ENCODE results near the gene REC114.
"Not testable (repeated sequence)": the region's sequence is repeated elsewhere in the genome, so short reads cannot be mapped to it uniquely, and the experiment has no call there.

Gene REC114

DNA sequence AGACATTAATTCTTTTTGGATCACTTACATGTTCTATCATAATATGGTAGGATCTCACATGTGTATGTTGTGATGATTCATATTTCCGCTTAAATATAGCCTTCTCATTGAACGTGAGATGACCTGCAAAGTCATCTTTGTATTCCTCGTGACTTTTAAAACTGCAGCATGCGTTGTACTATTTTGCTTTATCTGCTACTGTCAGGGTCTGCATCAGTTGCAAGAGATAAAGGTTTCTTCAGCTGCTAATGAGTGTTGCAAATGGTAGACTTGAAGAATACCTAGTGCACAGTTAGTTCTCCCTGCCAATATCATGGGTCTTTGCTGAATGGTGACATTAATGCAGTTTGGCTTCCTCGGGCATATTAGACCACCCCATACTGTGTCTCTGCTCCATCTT, 31.8 kb downstream of the REC114 start:
- no peak for TF ChIP-seq CTCF (IDR thresholded peaks at IDR 0.05; ENCODE audit: low read depth, low read length)
- DNase-seq, result no peak
- H3K4me3 ChIP-seq (ENCODE audit: low read depth, low read length), result no peak overlapping the region
- no peaks in the 10 kb centered on the region for H3K4me1 ChIP-seq
- peaks cover 16% of the 10 kb centered on the region for H3K27me3 ChIP-seq
- no peaks in the 10 kb centered on the region for H3K36me3 ChIP-seq
- H3K9me3 ChIP-seq, result no peaks in the 10 kb centered on the region

DNA sequence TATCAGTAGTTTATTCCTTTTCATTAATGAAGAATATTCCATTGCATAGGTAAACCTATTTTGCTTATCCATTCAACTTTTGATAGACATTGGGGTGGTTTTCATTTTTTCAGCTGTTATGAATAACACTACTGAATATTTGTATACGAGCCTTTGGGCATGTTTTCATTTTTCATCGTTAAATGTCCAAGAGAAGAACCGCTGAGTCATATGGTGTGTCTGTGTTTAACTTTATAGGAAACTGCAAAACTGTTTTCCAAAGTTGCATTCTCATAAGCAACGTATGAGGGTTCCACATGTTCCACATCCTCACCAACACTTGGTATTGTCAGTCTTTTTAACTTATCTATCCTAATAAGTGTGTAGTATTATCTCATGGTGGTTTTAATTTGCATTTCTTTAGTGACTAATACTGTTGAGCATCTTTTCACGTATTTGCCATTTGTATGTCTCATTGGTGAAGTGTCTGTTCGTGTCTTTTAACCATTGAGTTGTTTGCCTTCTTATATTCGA, 33.8 kb downstream of the REC114 start:
- no peaks in the 10 kb centered on the region for H3K4me1 ChIP-seq
- H3K9me3 ChIP-seq, result no peaks in the 10 kb centered on the region
- no peak for DNase-seq
- TF ChIP-seq CTCF (IDR thresholded peaks at IDR 0.05; ENCODE audit: low read depth, low read length), result no peak
- no peak overlapping the region for H3K4me3 ChIP-seq (ENCODE audit: low read depth, low read length)
- H3K36me3 ChIP-seq, result no peaks in the 10 kb centered on the region
- H3K27me3 ChIP-seq, result peaks cover 9% of the 10 kb centered on the region

DNA sequence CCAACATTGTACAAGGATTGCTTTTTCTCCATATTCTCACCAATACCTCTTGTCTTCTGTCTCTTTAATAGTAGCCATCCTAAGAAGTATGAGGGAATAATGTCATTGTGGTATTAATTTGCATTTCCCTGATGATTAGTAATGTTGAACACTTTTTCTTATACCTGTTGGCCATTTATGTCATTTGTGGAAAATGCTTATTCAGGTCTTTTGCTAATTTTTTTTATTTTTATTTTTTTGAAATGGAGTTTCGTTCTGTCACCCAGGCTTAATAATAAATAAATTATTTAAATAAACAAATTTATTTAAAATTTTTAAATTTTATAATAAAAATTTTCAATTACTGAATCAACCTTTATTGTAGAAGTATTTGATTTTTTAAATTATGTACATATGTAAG, 37.1 kb downstream of the REC114 start:
- no peak overlapping the region for H3K4me3 ChIP-seq (ENCODE audit: low read depth, low read length)
- no peak for TF ChIP-seq CTCF (IDR thresholded peaks at IDR 0.05; ENCODE audit: low read depth, low read length)
- DNase-seq, result no peak
- H3K9me3 ChIP-seq, result no peaks in the 10 kb centered on the region
- H3K27me3 ChIP-seq, result no peaks in the 10 kb centered on the region
- no peaks in the 10 kb centered on the region for H3K4me1 ChIP-seq
- no peaks in the 10 kb centered on the region for H3K36me3 ChIP-seq

DNA sequence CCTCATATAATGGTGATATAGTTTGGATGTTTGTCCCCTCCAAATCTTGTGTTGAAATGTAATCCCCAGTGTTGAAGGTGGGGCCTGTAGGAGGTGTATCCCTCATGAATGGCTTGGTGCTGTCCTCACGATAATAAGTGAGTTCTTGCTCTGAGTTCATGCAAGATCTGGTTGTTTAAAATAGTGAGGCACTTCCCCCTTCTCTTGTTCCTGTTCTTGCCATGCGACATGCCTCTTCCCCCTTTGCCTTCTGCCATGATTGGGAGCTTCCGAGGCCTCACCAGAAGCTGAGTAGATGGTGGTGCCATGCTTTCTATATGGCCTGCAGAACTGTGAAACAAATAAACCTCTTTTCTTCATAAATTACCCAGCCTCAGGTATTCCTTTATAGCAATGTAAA, 39.2 kb downstream of the REC114 start:
- TF ChIP-seq CTCF (IDR thresholded peaks at IDR 0.05; ENCODE audit: low read depth, low read length), result no peak
- H3K4me3 ChIP-seq (ENCODE audit: low read depth, low read length), result no peak overlapping the region
- no peaks in the 10 kb centered on the region for H3K9me3 ChIP-seq
- no peaks in the 10 kb centered on the region; the same call in 1 of the 2 replicates for H3K27me3 ChIP-seq
- H3K36me3 ChIP-seq, result no peaks in the 10 kb centered on the region
- no peak for DNase-seq
- H3K4me1 ChIP-seq, result no peaks in the 10 kb centered on the region

DNA sequence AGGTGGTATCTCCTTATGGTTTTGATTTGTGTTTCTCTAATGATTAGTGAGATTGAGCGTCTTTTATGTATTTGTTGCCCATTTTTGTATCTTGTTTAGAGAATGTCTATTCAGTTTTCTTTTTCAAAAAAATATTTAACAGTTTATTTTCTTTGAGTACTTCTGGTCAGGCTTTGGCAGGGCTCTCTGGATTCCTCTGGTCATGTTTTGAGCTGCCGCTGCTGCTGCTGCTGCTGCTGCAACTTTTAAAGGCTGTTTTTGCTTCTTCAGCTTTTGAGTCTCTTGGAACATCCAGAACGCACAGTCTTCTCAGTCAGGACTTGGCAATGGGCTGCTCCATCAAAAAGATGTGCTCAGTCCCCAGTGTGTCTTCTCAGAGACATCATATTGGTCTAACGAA, 40.1 kb downstream of the REC114 start:
- TF ChIP-seq CTCF (IDR thresholded peaks at IDR 0.05; ENCODE audit: low read depth, low read length), result no peak
- Histone ChIP-seq H3K36me3 (no peaks in the 10 kb centered on the region), H3K4me3 (ENCODE audit: low read depth, low read length) (no peak overlapping the region), H3K9me3 (no peaks in the 10 kb centered on the region), H3K27me3 (no peaks in the 10 kb centered on the region; the same call in 1 of the 2 replicates), H3K4me1 (no peaks in the 10 kb centered on the region)
- DNase-seq, result no peak

DNA sequence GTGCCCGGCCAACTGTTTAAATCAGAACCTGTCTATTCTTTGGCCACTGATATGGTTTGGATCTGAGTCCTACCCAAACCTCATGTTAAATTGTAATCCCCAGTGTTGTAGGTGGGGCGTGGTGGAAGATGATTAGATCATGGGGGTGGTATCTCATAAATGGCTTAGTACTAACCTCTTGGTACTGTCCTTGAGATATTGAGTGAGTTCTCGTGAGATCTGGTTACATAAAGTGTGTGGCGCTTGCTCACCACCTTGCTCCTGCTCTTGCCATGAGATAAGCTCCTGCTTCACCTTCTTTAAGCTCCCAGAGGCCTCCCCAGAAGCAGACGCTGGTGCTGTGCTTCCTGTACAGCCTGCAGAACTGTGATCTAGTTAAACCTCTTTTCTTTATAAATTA, 42.4 kb downstream of the REC114 start:
- no peak for DNase-seq
- no peaks in the 10 kb centered on the region for H3K36me3 ChIP-seq
- H3K27me3 ChIP-seq, result no peaks in the 10 kb centered on the region; the same call in 1 of the 2 replicates
- H3K4me1 ChIP-seq, result no peaks in the 10 kb centered on the region
- H3K4me3 ChIP-seq (ENCODE audit: low read depth, low read length), result no peak overlapping the region
- TF ChIP-seq CTCF (IDR thresholded peaks at IDR 0.05; ENCODE audit: low read depth, low read length), result no peak
- H3K9me3 ChIP-seq, result no peaks in the 10 kb centered on the region

DNA sequence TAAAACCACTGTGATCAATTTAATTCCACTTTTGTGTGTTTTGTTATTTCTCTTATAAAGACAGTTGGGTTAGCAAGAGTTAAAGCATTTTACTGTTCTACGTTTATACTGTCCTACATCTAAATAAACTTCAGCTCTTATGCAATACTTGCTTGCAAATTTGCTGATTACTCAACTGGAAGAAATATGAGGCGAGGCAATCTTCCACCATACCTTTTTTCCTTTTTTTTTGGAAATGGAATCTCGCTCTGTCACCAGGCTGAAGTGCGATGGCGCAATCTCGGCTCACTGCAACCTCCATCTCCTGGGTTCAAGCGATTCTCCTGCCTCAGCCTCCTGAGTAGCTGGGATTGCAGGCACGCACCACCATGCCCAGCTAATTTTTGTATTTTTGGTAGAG, 42.9 kb downstream of the REC114 start:
- H3K9me3 ChIP-seq; H3K27me3 ChIP-seq; H3K36me3 ChIP-seq; DNase-seq; H3K4me1 ChIP-seq; H3K4me3 ChIP-seq (ENCODE audit: low read depth, low read length): not testable (repeated sequence)
